Measurements from ENCODE around the gene TMEM131L. TPM values are rescaled to one million over a fixed set of nuclear protein-coding genes. Genes with fewer than 3 reads are reported as not detected.
"Not testable (repeated sequence)": the region's sequence is repeated elsewhere in the genome, so short reads cannot be mapped to it uniquely, and the experiment has no call there.

The TMEM131L gene
- 10 to 100 TPM; 72.2 to 72.6 TPM for total RNA-seq
- polyA plus RNA-seq = 10 to 100 TPM; 13.8 to 32.9 (median 26.7) TPM
- total RNA-seq = 126 to 221 (median 145) reads per million in 6 experiments

DNA sequence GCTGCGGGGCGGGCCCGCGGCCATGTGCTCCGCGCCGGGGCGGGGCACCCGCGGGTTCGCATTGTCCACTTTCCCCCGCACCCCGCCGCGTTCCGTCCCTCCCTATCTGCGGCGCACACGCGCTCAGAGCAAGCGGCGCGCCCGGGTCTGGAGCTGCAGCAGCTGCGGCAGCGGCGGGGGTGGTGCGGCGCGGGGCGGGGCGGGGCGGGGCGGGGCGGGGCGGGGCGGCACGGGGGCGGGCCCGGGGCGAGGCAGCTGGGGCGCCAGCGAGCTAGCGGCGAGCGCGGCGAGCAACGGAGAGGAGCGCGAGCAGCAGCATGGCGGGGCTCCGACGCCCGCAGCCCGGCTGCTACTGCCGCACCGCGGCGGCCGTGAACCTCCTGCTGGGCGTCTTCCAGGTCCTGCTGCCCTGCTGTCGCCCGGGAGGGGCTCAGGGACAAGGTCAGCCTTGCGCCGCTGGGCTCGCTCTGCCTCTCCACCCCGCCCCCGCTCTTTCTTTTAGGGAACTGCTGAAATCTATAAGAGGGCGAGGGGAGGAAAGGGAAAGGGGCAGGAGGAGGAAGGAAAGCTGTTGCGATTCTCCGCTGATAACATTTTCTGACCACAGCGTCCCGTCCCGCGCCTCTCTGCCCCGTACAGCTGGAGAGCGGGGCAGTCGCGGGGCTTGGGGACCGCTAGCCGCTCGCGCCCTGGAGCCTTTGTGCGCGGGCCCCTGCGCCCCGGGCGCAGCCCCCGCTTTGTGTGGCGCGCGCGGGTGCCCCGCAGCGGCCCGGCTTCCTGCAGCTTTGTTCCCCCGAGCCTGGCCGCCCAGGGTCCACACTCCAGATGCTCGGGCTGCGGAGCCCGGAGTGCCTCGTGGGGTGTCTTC lies at the start of gene TMEM131L:
TSS of gene TMEM131L (plus strand) at position 280 of the 868 bp plus-strand sequence. CDS start at position 318, 38 bp downstream.
- H3K27me3 Mint-ChIP-seq = no peaks in the 10 kb centered on the region
- DNase-seq (peak; percentile 59 to 77 (median 71)), ATAC-seq (peak; percentile 76 to 78)
- H3K4me3 Mint-ChIP-seq = peak within 1 kb of the TSS; percentile 93 to 98 (median 97)
- no peaks in the 10 kb centered on the region for H3K9me3 Mint-ChIP-seq
- POLR2A ChIA-PET = interaction anchor here (0.6 to 6.9 kb wide), 27 partner anchors 10 to 148 kb away, joined by 3 to 93 read pairs (median 6); partner anchors contain the start of gene MND1
- peaks cover 22 to 53% (median 43%) of the 10 kb centered on the region in 4 donors for H3K4me1 Mint-ChIP-seq
- peaks cover 0 to 19% (median 6%) of the 10 kb centered on the region in 3 donors for H3K36me3 Mint-ChIP-seq
- peak within 1 kb of the TSS; percentile 92 to 99 (median 97) for H3K27ac Mint-ChIP-seq

- H3K27ac Mint-ChIP-seq, H3K36me3 Mint-ChIP-seq, H3K9me3 Mint-ChIP-seq, H3K4me3 Mint-ChIP-seq, ATAC-seq, DNase-seq, H3K27me3 Mint-ChIP-seq: not testable (repeated sequence)
- POLR2A ChIA-PET = interaction anchor here (0.7 to 1.2 kb wide), 3 partner anchors 27 to 129 kb away, joined by 3 to 8 read pairs (median 4); no protein-coding TSS in a partner anchor
- peaks cover 1 to 14% (median 11%) of the 10 kb centered on the region in 4 donors for H3K4me1 Mint-ChIP-seq
Measured at GRCh38 chr4:153416456-153416855, 49.7 kb upstream of the TMEM131L start.

DNA sequence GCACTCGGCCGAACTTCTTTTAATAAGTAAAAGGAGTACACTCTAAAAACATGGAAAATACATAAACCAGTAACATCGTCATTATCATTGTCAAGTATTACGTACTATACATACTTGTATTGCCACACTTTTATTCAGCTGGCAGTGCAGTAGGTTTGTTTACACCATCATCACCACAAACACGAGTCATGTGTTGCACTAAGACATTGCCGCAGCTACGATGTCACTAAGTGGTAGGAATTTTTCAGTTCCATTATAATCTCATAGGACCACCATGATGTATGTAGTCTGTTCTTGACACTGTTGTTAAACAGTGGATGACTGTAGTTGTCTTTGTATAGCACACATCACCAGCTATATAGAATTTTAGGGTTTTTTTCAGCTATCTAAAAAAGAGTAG lies 48.0 kb upstream of the TMEM131L start:
- H3K4me1 Mint-ChIP-seq = peaks cover 0 to 11% (median 7%) of the 10 kb centered on the region in 4 donors
- no peak for DNase-seq
- no peaks in the 10 kb centered on the region for H3K9me3 Mint-ChIP-seq
- H3K27ac Mint-ChIP-seq = peak overlapping the region in 2 of 10 donors; percentile 4 to 19
- no peaks in the 10 kb centered on the region for H3K27me3 Mint-ChIP-seq
- no peaks in the 10 kb centered on the region for H3K36me3 Mint-ChIP-seq
- ATAC-seq = no peak
- POLR2A ChIA-PET = interaction anchor here (0.9 kb wide), 1 partner anchor 14 kb away, joined by 4 read pairs; no protein-coding TSS in a partner anchor
- no peak overlapping the region for H3K4me3 Mint-ChIP-seq

- Mint-ChIP-seq H3K36me3 (no peaks in the 10 kb centered on the region), H3K4me3 (no peak overlapping the region), H3K4me1 (peaks cover 0 to 11% (median 7%) of the 10 kb centered on the region in 4 donors), H3K9me3 (no peaks in the 10 kb centered on the region), H3K27me3 (no peaks in the 10 kb centered on the region), H3K27ac (peak overlapping the region in 6 of 10 donors; percentile 4 to 48 (median 8))
- no peak for DNase-seq
- ATAC-seq = no peak
- POLR2A ChIA-PET = interaction anchor here (0.9 kb wide), 1 partner anchor 14 kb away, joined by 4 read pairs; no protein-coding TSS in a partner anchor
Measured at GRCh38 chr4:153418558-153418957, 47.6 kb upstream of the TMEM131L start.

DNA sequence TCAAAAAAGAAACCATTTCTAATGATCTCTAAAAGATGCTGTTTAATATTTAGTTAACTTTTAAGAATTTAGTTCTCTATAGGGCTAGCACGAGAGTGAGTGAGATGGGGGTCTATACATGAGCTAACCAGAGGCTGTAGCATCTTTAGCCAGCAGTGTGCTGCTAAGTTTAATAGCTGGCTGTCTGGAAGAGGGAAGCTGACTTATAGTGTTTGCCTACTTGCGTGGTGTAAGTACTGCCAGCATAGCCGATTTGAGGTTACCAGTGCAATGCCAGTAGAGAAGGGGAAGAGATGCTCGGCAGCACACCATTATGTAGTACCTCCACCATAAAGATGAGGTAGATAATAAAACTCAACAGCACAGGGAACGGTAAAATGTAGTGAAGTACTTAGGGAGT lies 47.1 kb upstream of the TMEM131L start:
- no peak for DNase-seq

GRCh38 chr4:153419673-153420278 lies 46.4 kb upstream of the TMEM131L start:
- no peak overlapping the region for H3K4me3 Mint-ChIP-seq
- ATAC-seq (no peak), DNase-seq (no peak)
- H3K27ac Mint-ChIP-seq = peak overlapping the region in 4 of 10 donors; percentile 7 to 83 (median 41)
- no peaks in the 10 kb centered on the region for H3K27me3 Mint-ChIP-seq
- H3K9me3 Mint-ChIP-seq = no peaks in the 10 kb centered on the region
- peaks cover 2 to 14% (median 10%) of the 10 kb centered on the region in 4 donors for H3K4me1 Mint-ChIP-seq
- no peaks in the 10 kb centered on the region for H3K36me3 Mint-ChIP-seq
- POLR2A ChIA-PET = no interaction called here

More for the DNA sequence above, 47.1 kb upstream of the TMEM131L start:
- H3K27ac Mint-ChIP-seq = peak overlapping the region in 7 of 10 donors; percentile 4 to 83 (median 26)
- no peaks in the 10 kb centered on the region for H3K27me3 Mint-ChIP-seq
- no peak for ATAC-seq
- H3K4me3 Mint-ChIP-seq = no peak overlapping the region
- no peaks in the 10 kb centered on the region for H3K9me3 Mint-ChIP-seq
- H3K36me3 Mint-ChIP-seq = no peaks in the 10 kb centered on the region
- POLR2A ChIA-PET = no interaction called here
- peaks cover 0 to 11% (median 7%) of the 10 kb centered on the region in 4 donors for H3K4me1 Mint-ChIP-seq

- Mint-ChIP-seq H3K4me1 (peaks cover 2 to 15% (median 10%) of the 10 kb centered on the region in 4 donors), H3K27me3 (no peaks in the 10 kb centered on the region), H3K36me3 (no peaks in the 10 kb centered on the region), H3K27ac (peak overlapping the region in 3 of 10 donors; percentile 28 to 35 (median 34)), H3K9me3 (no peaks in the 10 kb centered on the region), H3K4me3 (no peak overlapping the region)
- POLR2A ChIA-PET = no interaction called here
- DNase-seq = no peak
- no peak for ATAC-seq
Measured at GRCh38 chr4:153420361-153420760, 45.8 kb upstream of the TMEM131L start.

- H3K36me3 Mint-ChIP-seq = no peaks in the 10 kb centered on the region
- peaks cover 2 to 30% (median 22%) of the 10 kb centered on the region in 4 donors for H3K4me1 Mint-ChIP-seq
- H3K27me3 Mint-ChIP-seq = no peaks in the 10 kb centered on the region
- DNase-seq (no peak), ATAC-seq (no peak)
- peak overlapping the region in 1 of 10 donors; percentile 38 for H3K27ac Mint-ChIP-seq
- no peak overlapping the region for H3K4me3 Mint-ChIP-seq
- POLR2A ChIA-PET = no interaction called here
- H3K9me3 Mint-ChIP-seq = no peaks in the 10 kb centered on the region
Measured at GRCh38 chr4:153421941-153422340, 44.2 kb upstream of the TMEM131L start.

- Mint-ChIP-seq H3K4me3 (peak overlapping the region; percentile 52 to 85 (median 68)), H3K9me3 (no peaks in the 10 kb centered on the region), H3K27ac (peak overlapping the region; percentile 89 to 98 (median 95)), H3K36me3 (no peaks in the 10 kb centered on the region), H3K4me1 (peaks cover 20 to 62% (median 56%) of the 10 kb centered on the region in 4 donors), H3K27me3 (no peaks in the 10 kb centered on the region)
- ATAC-seq (peak; percentile 87 to 92), DNase-seq (peak in 6 of 10 donors; percentile 24 to 86 (median 66))
- POLR2A ChIA-PET = interaction anchor here (0.6 to 3.7 kb wide), 14 partner anchors 11 to 702 kb away, joined by 3 to 31 read pairs (median 4); partner anchors contain the start of gene TMEM131L
Measured at GRCh38 chr4:153426207-153426885, 39.8 kb upstream of the TMEM131L start.

GRCh38 chr4:153427363-153428071 lies 38.6 kb upstream of the TMEM131L start:
- H3K4me3 Mint-ChIP-seq = peak overlapping the region in 8 of 10 donors; percentile 34 to 78 (median 60)
- no peaks in the 10 kb centered on the region for H3K36me3 Mint-ChIP-seq
- no peaks in the 10 kb centered on the region for H3K27me3 Mint-ChIP-seq
- ATAC-seq = no peak
- no peak for DNase-seq
- H3K27ac Mint-ChIP-seq = peak overlapping the region; percentile 89 to 98 (median 95)
- H3K4me1 Mint-ChIP-seq = peaks cover 21 to 67% (median 59%) of the 10 kb centered on the region in 4 donors
- POLR2A ChIA-PET = interaction anchor here (0.7 to 3.7 kb wide), 3 partner anchors 39 to 69 kb away, joined by 3 to 31 read pairs (median 3); partner anchors contain the start of gene TMEM131L
- H3K9me3 Mint-ChIP-seq = no peaks in the 10 kb centered on the region

DNA sequence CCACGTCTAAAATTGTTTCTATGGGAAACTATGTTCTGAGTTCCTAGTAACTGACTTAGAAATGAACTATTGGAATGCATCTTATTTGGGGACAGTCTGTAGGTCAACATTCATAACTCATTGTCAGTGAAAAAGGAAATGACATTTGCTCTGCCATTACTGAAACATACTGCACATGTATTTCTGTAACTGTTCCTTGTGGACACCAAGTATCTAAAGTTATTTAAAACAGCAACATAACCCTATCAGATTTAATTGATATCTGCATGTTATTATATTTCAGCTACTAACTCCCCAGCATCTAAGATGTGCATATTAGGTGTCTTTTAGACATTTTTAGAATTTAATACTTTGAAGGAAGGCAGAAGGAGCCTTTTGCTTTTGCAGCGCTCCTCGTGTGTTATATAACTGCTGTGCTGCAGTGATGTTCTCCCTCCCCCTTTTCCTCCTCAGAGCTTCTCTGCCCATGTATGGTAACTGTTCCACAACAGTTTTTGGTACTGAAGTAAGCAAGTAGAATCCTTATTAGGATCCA lies 37.2 kb upstream of the TMEM131L start:
- POLR2A ChIA-PET = interaction anchor here (0.8 to 2.2 kb wide), 6 partner anchors 10 to 148 kb away, joined by 3 to 17 read pairs (median 4); partner anchors contain the start of gene TMEM131L
- ATAC-seq = peak; percentile 43 to 53
- H3K9me3 Mint-ChIP-seq = no peaks in the 10 kb centered on the region
- H3K4me1 Mint-ChIP-seq = peaks cover 27 to 80% (median 70%) of the 10 kb centered on the region in 4 donors
- H3K36me3 Mint-ChIP-seq = no peaks in the 10 kb centered on the region
- H3K27me3 Mint-ChIP-seq = no peaks in the 10 kb centered on the region
- peak in 4 of 10 donors; percentile 17 to 61 (median 44) for DNase-seq
- peak overlapping the region; percentile 34 to 76 (median 66) for H3K4me3 Mint-ChIP-seq
- peak overlapping the region; percentile 84 to 98 (median 92) for H3K27ac Mint-ChIP-seq
